Loucy (cell line): ENCODE results near the gene POFUT1.
A peak's percentile ranks its signal among the peaks of the same experiment; 100 is the strongest.

ENCODE experiments used
- H2AFZ ChIP-seq: fragments of 200-600 bp; sonication (generic); 2 replicates; pipeline ENCODE4 v1.6.0; 2016; ENCODE audit warnings: antibody characterized with exemption, mild to moderate bottlenecking, low read length, moderate library complexity
- H3F3A ChIP-seq: fragments of 200-600 bp; 2 replicates; pipeline ENCODE4 v1.6.0; 2016; ENCODE audit warnings: antibody characterized with exemption, low read depth, mild to moderate bottlenecking
- H3K27me3 ChIP-seq: fragments of 200-600 bp; sonication (generic); 2 replicates; pipeline ENCODE4 v1.6.1; 2014; ENCODE audit warnings: low read length, mild to moderate bottlenecking; ENCODE audit not compliant: insufficient read depth, poor library complexity, severe bottlenecking
- H3K36me3 ChIP-seq: fragments of 200-600 bp; sonication (generic); 2 replicates; pipeline ENCODE4 v1.6.1; 2016; ENCODE audit warnings: low read length; ENCODE audit not compliant: insufficient read depth
- H3K4me1 ChIP-seq: fragments of 200-600 bp; sonication (generic); 2 replicates; pipeline ENCODE4 v1.5.1; 2014; ENCODE audit warnings: low read length, mild to moderate bottlenecking; ENCODE audit not compliant: insufficient read depth, poor library complexity, severe bottlenecking
- H3K4me2 ChIP-seq: fragments of 200-600 bp; sonication (generic); 2 replicates; pipeline ENCODE4 v1.6.0; 2014; ENCODE audit warnings: antibody characterized with exemption, low read length, low read depth, mild to moderate bottlenecking; ENCODE audit not compliant: poor library complexity, severe bottlenecking
- H3K4me3 ChIP-seq: fragments of 200-600 bp; sonication (generic); 2 replicates; pipeline ENCODE4 v1.5.1; 2014; ENCODE audit warnings: low read length, mild to moderate bottlenecking, mixed read lengths; ENCODE audit not compliant: poor library complexity, severe bottlenecking
- H3K79me2 ChIP-seq: fragments of 200-600 bp; sonication (generic); 2 replicates; pipeline ENCODE4 v1.6.1; 2014; ENCODE audit warnings: low read length; ENCODE audit not compliant: insufficient read depth
- H3K9ac ChIP-seq: fragments of 200-600 bp; sonication (generic); 2 replicates; pipeline ENCODE4 v1.6.0; 2014; ENCODE audit warnings: mild to moderate bottlenecking, low read depth, low read length, moderate library complexity; ENCODE audit not compliant: poor library complexity, severe bottlenecking
- H3K9me2 ChIP-seq: fragments of 200-600 bp; sonication (generic); replicated peaks from 2 replicates; pipeline ENCODE4 v1.6.1; 2016; ENCODE audit warnings: low read depth, low read length, mixed read lengths
- H3K9me3 ChIP-seq: fragments of 200-600 bp; sonication (generic); 2 replicates; pipeline ENCODE4 v1.6.1; 2014; ENCODE audit warnings: mild to moderate bottlenecking, antibody characterized with exemption, low read length, low read depth; ENCODE audit not compliant: insufficient read depth
- H4K20me1 ChIP-seq: fragments of 200-600 bp; sonication (generic); 2 replicates; pipeline ENCODE4 v1.6.0; 2014; ENCODE audit warnings: antibody characterized with exemption, low read length, mild to moderate bottlenecking; ENCODE audit not compliant: insufficient read depth, poor library complexity, severe bottlenecking
- CTCF ChIP-seq: fragments of 200-600 bp; sonication (generic); conservative IDR thresholded peaks from 2 replicates; pipeline ENCODE4 v1.5.1; 2014; ENCODE audit warnings: mild to moderate bottlenecking, antibody characterized with exemption, low read length
- EZH2phosphoT487 ChIP-seq: fragments of 200-600 bp; IDR thresholded peaks from 2 replicates; pipeline ENCODE4 v1.6.1; 2018; ENCODE audit warnings: antibody characterized with exemption, mild to moderate bottlenecking, moderate library complexity, borderline replicate concordance

Gene POFUT1

GRCh38 chr20:32231245-32231644 is 23.6 kb downstream of the POFUT1 start:
- Histone ChIP-seq H3K27me3 (no peaks in the 10 kb centered on the region), H2AFZ (no peak overlapping the region), H3K9ac (no peak overlapping the region), H3K4me1 (peaks cover 5% of the 10 kb centered on the region), H3K9me3 (no peaks in the 10 kb centered on the region), H3K4me2 (no peak overlapping the region), H3K36me3 (peaks cover 60% of the 10 kb centered on the region; the same call in 1 of the 2 replicates), H3K9me2 (no peaks in the 10 kb centered on the region), H4K20me1 (no peaks in the 10 kb centered on the region), H3F3A (no peaks in the 10 kb centered on the region), H3K4me3 (no peak overlapping the region), H3K79me2 (no peaks in the 10 kb centered on the region)
- no peak for TF ChIP-seq EZH2phosphoT487
- TF ChIP-seq CTCF, result no peak

- no peaks in the 10 kb centered on the region for H3K79me2 ChIP-seq
- H3K9me3 ChIP-seq, result no peaks in the 10 kb centered on the region
- H2AFZ ChIP-seq, result no peak overlapping the region
- peaks cover 60% of the 10 kb centered on the region; the same call in 1 of the 2 replicates for H3K36me3 ChIP-seq
- no peak overlapping the region for H3K9ac ChIP-seq
- H3K9me2 ChIP-seq, result no peaks in the 10 kb centered on the region
- no peak overlapping the region for H3K4me3 ChIP-seq
- H3K4me2 ChIP-seq, result peak overlapping the region; percentile 36
- H3F3A ChIP-seq, result no peaks in the 10 kb centered on the region
- H4K20me1 ChIP-seq, result no peaks in the 10 kb centered on the region
- H3K27me3 ChIP-seq, result no peaks in the 10 kb centered on the region
- TF ChIP-seq EZH2phosphoT487 (no peak), CTCF (no peak)
- H3K4me1 ChIP-seq, result peaks cover 5% of the 10 kb centered on the region
Observed at GRCh38 chr20:32231847-32232246, 24.2 kb downstream of the POFUT1 start.

- Histone ChIP-seq H3K9me3 (no peaks in the 10 kb centered on the region), H3K9me2 (no peaks in the 10 kb centered on the region), H3K4me3 (no peak overlapping the region), H3K4me1 (peaks cover 5% of the 10 kb centered on the region), H3F3A (no peaks in the 10 kb centered on the region), H4K20me1 (no peaks in the 10 kb centered on the region), H3K9ac (no peak overlapping the region), H2AFZ (no peak overlapping the region), H3K4me2 (peak overlapping the region; percentile 36), H3K36me3 (peaks cover 60% of the 10 kb centered on the region; the same call in 1 of the 2 replicates), H3K79me2 (no peaks in the 10 kb centered on the region), H3K27me3 (no peaks in the 10 kb centered on the region)
- no peak for TF ChIP-seq EZH2phosphoT487
- no peak for TF ChIP-seq CTCF
Observed at GRCh38 chr20:32232326-32232886, 24.7 kb downstream of the POFUT1 start.
